GM18517 (cell line): ENCODE results near the gene FGD4.
"Not testable (repeated sequence)": the region's sequence is repeated elsewhere in the genome, so short reads cannot be mapped to it uniquely, and the experiment has no call there.

Experiments
- ATAC-seq: cut with Tn5 transposase; IDR thresholded peaks from one replicate; pipeline ENCODE4 v1.9.1; 2021; ENCODE audit warnings: mild to moderate bottlenecking, moderate library complexity; ENCODE audit not compliant: unreplicated experiment

The FGD4 gene

GRCh38 chr12:32548691-32549281 is 149.4 kb downstream of the FGD4 start:
- no peak for ATAC-seq

- no peak for ATAC-seq
Measured at GRCh38 chr12:32549675-32550079, 150.3 kb downstream of the FGD4 start.

DNA sequence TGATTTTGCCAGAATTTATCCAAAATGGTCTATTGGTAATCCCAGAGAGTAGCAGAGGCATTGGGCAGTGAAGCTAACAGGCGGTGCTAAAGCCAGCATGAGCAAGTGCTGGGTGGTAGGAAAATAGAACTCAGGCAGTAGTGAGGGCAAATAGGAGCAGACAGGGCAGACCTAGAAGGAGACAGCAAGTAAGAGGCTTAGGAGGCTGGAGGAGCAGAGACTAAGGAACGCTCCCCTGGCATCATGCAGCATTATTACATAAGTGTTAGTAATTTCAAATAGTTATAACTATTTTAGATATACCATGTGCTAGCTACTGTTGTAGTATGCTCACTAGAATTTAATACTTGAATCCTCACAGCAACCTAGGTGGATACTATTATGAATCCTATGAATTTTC is 151.7 kb downstream of the FGD4 start:
- ATAC-seq, result no peak

GRCh38 chr12:32558903-32559302 is 159.5 kb downstream of the FGD4 start:
- ATAC-seq, result peak; percentile 97

- ATAC-seq, result peak; percentile 11
Measured at GRCh38 chr12:32559434-32559833, 160.1 kb downstream of the FGD4 start.

GRCh38 chr12:32560520-32560919 is 161.2 kb downstream of the FGD4 start:
- no peak for ATAC-seq

GRCh38 chr12:32561931-32562341 is 162.6 kb downstream of the FGD4 start:
- ATAC-seq, result no peak

DNA sequence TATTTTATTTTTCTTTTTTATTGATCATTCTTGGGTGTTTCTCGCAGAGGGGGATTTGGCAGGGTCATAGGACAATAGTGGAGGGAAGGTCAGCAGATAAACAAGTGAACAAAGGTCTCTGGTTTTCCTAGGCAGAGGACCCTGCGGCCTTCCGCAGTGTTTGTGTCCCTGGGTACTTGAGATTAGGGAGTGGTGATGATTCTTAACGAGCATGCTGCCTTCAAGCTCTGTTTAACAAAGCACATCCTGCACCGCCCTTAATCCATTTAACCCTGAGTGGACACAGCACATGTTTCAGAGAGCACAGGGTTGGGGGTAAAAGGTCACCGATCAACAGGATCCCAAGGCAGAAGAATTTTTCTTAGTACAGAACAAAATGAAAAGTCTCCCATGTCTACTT is 163.1 kb downstream of the FGD4 start:
- not testable (repeated sequence) for ATAC-seq

DNA sequence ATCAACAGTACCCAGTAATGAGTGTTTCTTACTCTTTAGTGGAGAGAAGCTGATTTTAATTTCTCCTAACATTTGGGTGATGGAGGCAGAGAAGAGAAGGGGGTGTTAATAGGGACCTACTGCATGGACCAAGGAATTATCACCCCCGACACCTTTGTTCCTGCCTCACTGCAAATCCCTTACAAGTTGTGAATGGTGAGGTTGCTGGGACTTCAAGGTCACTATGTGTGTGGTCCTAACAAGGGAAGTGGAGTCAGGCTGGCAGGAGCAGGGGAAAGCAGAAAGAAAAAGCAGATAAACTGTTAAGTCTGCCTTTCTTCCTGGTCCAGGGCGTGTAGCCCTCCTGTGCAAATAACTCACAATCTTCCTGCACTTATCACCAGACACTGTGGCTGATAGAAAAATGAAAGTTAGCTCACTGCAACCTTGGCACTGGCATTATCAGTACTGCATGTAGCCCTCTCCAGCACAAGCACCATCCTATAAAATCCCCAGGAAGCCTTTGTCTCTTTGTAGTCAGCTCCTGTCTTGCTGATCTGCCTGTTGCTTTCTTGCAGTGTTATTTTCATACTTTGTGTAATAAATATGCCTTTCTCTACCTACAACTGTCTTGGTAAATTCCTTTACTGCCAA is 167.4 kb downstream of the FGD4 start:
- ATAC-seq, result no peak

DNA sequence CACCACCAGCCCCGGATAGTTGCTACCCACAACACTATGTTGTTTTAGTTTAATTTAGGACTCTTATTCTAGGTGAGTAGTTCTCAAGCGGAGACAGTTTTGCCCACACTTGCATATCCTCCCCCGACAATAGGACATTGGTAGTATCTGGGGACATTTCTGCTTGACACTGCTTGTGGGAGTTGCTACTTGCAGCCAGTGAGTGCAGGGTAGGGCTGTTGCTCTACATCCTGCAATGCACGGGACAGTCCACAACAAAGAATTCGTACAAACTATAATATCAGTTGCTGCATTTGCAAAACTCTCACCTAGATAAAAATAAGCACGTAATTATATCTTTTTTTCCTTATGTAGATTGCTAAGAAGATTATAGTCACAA is 167.9 kb downstream of the FGD4 start:
- no peak for ATAC-seq

DNA sequence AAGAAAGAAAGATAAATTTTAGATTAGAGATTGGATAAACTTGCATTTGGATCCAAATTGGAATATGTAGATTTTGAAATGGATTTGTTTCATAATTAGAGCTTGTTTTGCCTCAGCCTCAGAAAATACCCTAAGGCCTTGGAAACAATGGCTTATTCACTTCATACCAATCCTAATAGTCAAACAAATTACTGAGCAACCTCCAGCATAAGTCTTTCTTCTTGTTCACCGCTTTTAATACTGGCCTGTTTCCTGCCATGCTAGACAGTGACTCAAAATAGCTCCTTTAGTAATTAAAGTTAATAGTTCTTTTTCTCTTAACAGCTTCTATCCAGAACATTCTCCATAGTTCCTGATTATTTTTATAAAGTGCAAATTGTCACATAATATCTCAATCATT is 168.9 kb downstream of the FGD4 start:
- ATAC-seq, result no peak

GRCh38 chr12:32569259-32569658 is 169.9 kb downstream of the FGD4 start:
- no peak for ATAC-seq

GRCh38 chr12:32574585-32574984 is 175.2 kb downstream of the FGD4 start:
- ATAC-seq, result no peak

- ATAC-seq, result no peak
Measured at GRCh38 chr12:32577328-32577727, 178.0 kb downstream of the FGD4 start.

GRCh38 chr12:32583534-32583933 is 184.2 kb downstream of the FGD4 start:
- no peak for ATAC-seq

- no peak for ATAC-seq
Measured at GRCh38 chr12:32585680-32586079, 186.3 kb downstream of the FGD4 start.

GRCh38 chr12:32586390-32586789 is 187.0 kb downstream of the FGD4 start:
- ATAC-seq, result no peak

DNA sequence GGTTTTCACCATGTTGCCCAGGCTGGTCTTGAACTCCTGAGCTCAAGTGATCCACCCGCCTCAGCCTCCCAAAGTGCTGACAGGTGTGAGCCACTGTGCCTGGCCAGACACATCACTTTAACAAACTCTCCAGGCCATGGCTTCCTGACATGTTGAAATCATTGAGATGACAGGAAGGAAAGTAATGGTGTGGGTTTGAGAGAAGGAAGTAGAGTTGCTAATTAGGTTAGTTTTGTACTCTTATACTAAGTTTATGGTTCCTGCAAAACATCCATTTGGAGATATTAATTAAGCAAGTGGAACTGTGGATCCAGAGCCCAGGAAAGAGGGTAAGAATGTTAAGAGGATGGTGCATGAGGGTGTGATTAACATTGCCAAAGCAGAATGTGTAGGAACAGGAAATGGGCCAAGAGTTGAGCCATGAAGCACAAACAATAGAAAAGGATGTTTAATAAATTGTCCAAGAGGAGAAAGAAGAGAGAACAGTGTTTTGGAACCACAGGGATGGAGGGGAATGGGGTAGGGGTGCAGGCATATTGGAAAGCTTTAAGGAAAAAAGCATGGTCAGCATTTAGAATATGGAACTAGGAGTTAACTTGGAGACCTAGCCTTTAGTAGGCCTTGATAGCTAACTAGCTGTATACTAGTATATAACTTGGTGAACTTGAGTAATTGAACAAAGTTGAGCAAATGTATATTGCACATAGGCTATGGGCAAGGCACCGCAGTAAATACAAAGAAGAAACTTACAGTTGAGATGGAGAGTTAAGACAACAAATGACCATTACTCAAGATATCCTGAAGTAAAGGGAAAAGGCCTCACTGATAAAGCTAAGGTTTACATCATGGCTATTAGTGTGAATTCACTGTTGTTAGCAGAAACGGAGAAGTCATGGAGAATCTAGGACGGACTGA is 188.5 kb downstream of the FGD4 start:
- ATAC-seq, result no peak

GRCh38 chr12:32588604-32589003 is 189.2 kb downstream of the FGD4 start:
- ATAC-seq, result no peak

DNA sequence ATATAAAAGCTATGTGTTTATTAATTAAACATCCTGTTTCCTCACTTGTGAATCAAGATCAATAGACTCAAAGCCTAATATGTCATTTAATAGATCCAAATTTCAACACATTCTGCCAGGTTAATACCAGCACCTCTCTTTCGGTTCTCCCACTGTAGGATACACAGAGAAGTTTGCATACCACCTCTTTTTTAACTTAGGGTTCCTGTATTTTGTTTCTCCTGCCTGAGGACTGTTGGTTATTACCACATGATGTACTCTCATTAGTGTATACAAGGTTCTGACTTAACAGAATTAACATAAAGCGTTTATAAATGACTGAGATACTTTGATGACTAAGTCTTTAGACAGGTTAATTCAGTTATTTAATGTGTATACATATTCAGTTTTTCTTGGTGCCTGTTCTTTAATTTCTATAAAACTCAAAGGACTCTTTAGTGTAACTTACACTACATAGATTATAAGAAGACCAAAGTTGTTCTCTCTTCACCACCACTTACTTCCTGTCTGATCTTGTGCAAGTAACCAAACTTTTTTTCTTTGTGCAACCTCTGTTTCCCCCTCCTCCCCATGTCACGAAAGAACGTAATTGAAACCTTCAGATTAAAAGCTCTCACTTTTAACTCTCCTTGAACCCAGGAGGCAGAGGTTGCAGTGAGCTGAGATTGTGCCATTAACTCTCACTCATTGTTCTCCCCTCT is 190.0 kb downstream of the FGD4 start:
- ATAC-seq, result peak; percentile 57

- no peak for ATAC-seq
Measured at GRCh38 chr12:32595251-32595650, 195.9 kb downstream of the FGD4 start.
